H54 (cell line): ENCODE data around the gene ATP6V0A4.

Experiments used
- DNase-seq: peaks from one replicate; pipeline ENCODE4 v3.0.0; 2011; ENCODE audit warnings: low spot score, mixed read lengths; ENCODE audit not compliant: insufficient read length
- FAIRE-seq: peaks from 3 replicates; lab custom pipeline; 2011; peaks lifted over from hg19 to GRCh38; lab: Jason Lieb, UNC
- POLR2A ChIP-seq: IDR thresholded peaks from 2 replicates; pipeline ENCODE4 v1.6.1; 2011; ENCODE audit warnings: low read depth, mild to moderate bottlenecking, low read length

Gene ATP6V0A4

GRCh38 chr7:138785587-138786437 is 12.2 kb downstream of the ATP6V0A4 start:
- peak; percentile 62 for FAIRE-seq
- TF ChIP-seq POLR2A, result 0 out of 2 replicates have a peak, but pooled peaks have one; percentile 24
- DNase-seq, result peak; percentile 49

- DNase-seq, result no peak
- FAIRE-seq, result no peak
- no peak for TF ChIP-seq POLR2A
These were observed 13.3 kb downstream of the ATP6V0A4 start for GRCh38 chr7:138784692-138785091.

GRCh38 chr7:138781004-138781403 is 17.0 kb downstream of the ATP6V0A4 start:
- FAIRE-seq (no peak), DNase-seq (no peak)
- no peak for TF ChIP-seq POLR2A

- no peak for TF ChIP-seq POLR2A
- FAIRE-seq (no peak), DNase-seq (no peak)
These were observed 21.7 kb downstream of the ATP6V0A4 start for GRCh38 chr7:138776166-138776833.

- TF ChIP-seq POLR2A, result no peak
- DNase-seq, result no peak
These were observed 24.2 kb downstream of the ATP6V0A4 start for GRCh38 chr7:138773817-138774216.

GRCh38 chr7:138773176-138773575 is 24.8 kb downstream of the ATP6V0A4 start:
- DNase-seq (no peak), FAIRE-seq (no peak)
- no peak for TF ChIP-seq POLR2A

More at GRCh38 chr7:138773817-138774216, 24.2 kb downstream of the ATP6V0A4 start:
- FAIRE-seq, result no peak

- no peak for TF ChIP-seq POLR2A
- no peak for DNase-seq
- FAIRE-seq, result no peak
These were observed 27.1 kb downstream of the ATP6V0A4 start for GRCh38 chr7:138770904-138771303.

GRCh38 chr7:138768241-138768640 is 29.8 kb downstream of the ATP6V0A4 start:
- no peak for FAIRE-seq
- no peak for DNase-seq
- no peak for TF ChIP-seq POLR2A

- TF ChIP-seq POLR2A, result no peak
- DNase-seq (no peak), FAIRE-seq (no peak)
These were observed 41.3 kb downstream of the ATP6V0A4 start for GRCh38 chr7:138756591-138757242.

- TF ChIP-seq POLR2A, result no peak
- FAIRE-seq, result no peak
- no peak for DNase-seq
These were observed 42.0 kb downstream of the ATP6V0A4 start for GRCh38 chr7:138755842-138756590.

GRCh38 chr7:138755331-138755747 is 42.7 kb downstream of the ATP6V0A4 start:
- FAIRE-seq, result no peak
- TF ChIP-seq POLR2A, result no peak
- no peak for DNase-seq

GRCh38 chr7:138753610-138754009 is 44.4 kb downstream of the ATP6V0A4 start:
- DNase-seq (no peak), FAIRE-seq (no peak)
- TF ChIP-seq POLR2A, result no peak

GRCh38 chr7:138753150-138753518 is 44.9 kb downstream of the ATP6V0A4 start:
- no peak for FAIRE-seq
- TF ChIP-seq POLR2A, result no peak
- no peak for DNase-seq
